ENCODE data around the gene NXNL2. TPM values are rescaled to one million over a fixed set of nuclear protein-coding genes. Genes with fewer than 3 reads are reported as not detected.

The NXNL2 gene
- total RNA-seq, 2 donors from 2014 or later = not detected

- no peaks in the 10 kb centered on the region for H3K27me3 ChIP-seq (ENCODE audit: control insufficient read depth, insufficient read depth, low read length, poor library complexity, severe bottlenecking)
- Mint-ChIP-seq H3K4me3 (no peak overlapping the region), H3K27me3 (ENCODE audit: insufficient read depth) (peaks cover 2% of the 10 kb centered on the region), H3K4me1 (no peaks in the 10 kb centered on the region), H3K9me3 (peaks cover 12% of the 10 kb centered on the region), H3K36me3 (ENCODE audit: low read depth) (no peaks in the 10 kb centered on the region), H3K27ac (no peak overlapping the region)
- no peak for TF ChIP-seq CTCF (conservative IDR thresholded peaks at IDR 0.05)
- no peaks in the 10 kb centered on the region for H3K36me3 ChIP-seq (ENCODE audit: control insufficient read depth, insufficient read depth, low read length)
- H3K27ac ChIP-seq (ENCODE audit: low read depth, low read length) = no peak overlapping the region
- DNase-seq = no peak
- H3K9ac ChIP-seq (ENCODE audit: extremely low read depth, low read length, poor library complexity, severe bottlenecking) = no peak overlapping the region
- no peak overlapping the region for H3K4me3 ChIP-seq (ENCODE audit: low read length)
- peaks cover 15% of the 10 kb centered on the region for H3K9me3 ChIP-seq (ENCODE audit: control insufficient read depth, low read length)
- H3K4me1 ChIP-seq (ENCODE audit: control insufficient read depth, insufficient read depth, low read length) = no peaks in the 10 kb centered on the region
- 80 to 100% methylated on average over 1 of the region's 2 CpGs for WGBS, 2 experiments (ENCODE audit: insufficient coverage in 1 of 2, insufficient read length in 1 of 2)
These were observed 26.7 kb upstream of the NXNL2 start for GRCh38 chr9:88508326-88508725.

GRCh38 chr9:88511906-88512305, 23.1 kb upstream of the NXNL2 start:
- Histone ChIP-seq H3K9ac (ENCODE audit: extremely low read depth, low read length, poor library complexity, severe bottlenecking) (no peak overlapping the region), H3K27me3 (ENCODE audit: control insufficient read depth, insufficient read depth, low read length, poor library complexity, severe bottlenecking) (no peaks in the 10 kb centered on the region), H3K36me3 (ENCODE audit: control insufficient read depth, insufficient read depth, low read length) (no peaks in the 10 kb centered on the region), H3K4me1 (ENCODE audit: control insufficient read depth, insufficient read depth, low read length) (no peaks in the 10 kb centered on the region), H3K4me3 (ENCODE audit: low read length) (no peak overlapping the region), H3K27ac (ENCODE audit: low read depth, low read length) (no peak overlapping the region), H3K9me3 (ENCODE audit: control insufficient read depth, low read length) (peaks cover 23% of the 10 kb centered on the region)
- H3K9me3 Mint-ChIP-seq = peaks cover 26% of the 10 kb centered on the region
- TF ChIP-seq CTCF (conservative IDR thresholded peaks at IDR 0.05) = no peak
- WGBS, 2 experiments (ENCODE audit: insufficient coverage in 1 of 2, insufficient read length in 1 of 2) = 88 to 91% methylated on average over 4 of the region's 4 CpGs
- peaks cover 2% of the 10 kb centered on the region for H3K27me3 Mint-ChIP-seq (ENCODE audit: insufficient read depth)
- H3K36me3 Mint-ChIP-seq (ENCODE audit: low read depth) = peaks cover 4% of the 10 kb centered on the region
- no peak overlapping the region for H3K27ac Mint-ChIP-seq
- H3K4me1 Mint-ChIP-seq = no peaks in the 10 kb centered on the region
- no peak overlapping the region for H3K4me3 Mint-ChIP-seq
- DNase-seq = peak; percentile 11

- Mint-ChIP-seq H3K27ac (no peak overlapping the region), H3K36me3 (ENCODE audit: low read depth) (peaks cover 4% of the 10 kb centered on the region), H3K4me3 (no peak overlapping the region), H3K9me3 (peaks cover 20% of the 10 kb centered on the region), H3K27me3 (ENCODE audit: insufficient read depth) (no peaks in the 10 kb centered on the region), H3K4me1 (no peaks in the 10 kb centered on the region)
- H3K27me3 ChIP-seq (ENCODE audit: control insufficient read depth, insufficient read depth, low read length, poor library complexity, severe bottlenecking) = no peaks in the 10 kb centered on the region
- no peak overlapping the region for H3K27ac ChIP-seq (ENCODE audit: low read depth, low read length)
- peaks cover 17% of the 10 kb centered on the region for H3K9me3 ChIP-seq (ENCODE audit: control insufficient read depth, low read length)
- H3K4me3 ChIP-seq (ENCODE audit: low read length) = no peak overlapping the region
- WGBS, 2 experiments (ENCODE audit: insufficient coverage in 1 of 2, insufficient read length in 1 of 2) = 90 to 91% methylated on average over 6 of the region's 6 CpGs
- no peak for TF ChIP-seq CTCF (conservative IDR thresholded peaks at IDR 0.05)
- H3K9ac ChIP-seq (ENCODE audit: extremely low read depth, low read length, poor library complexity, severe bottlenecking) = no peak overlapping the region
- no peaks in the 10 kb centered on the region for H3K36me3 ChIP-seq (ENCODE audit: control insufficient read depth, insufficient read depth, low read length)
- no peaks in the 10 kb centered on the region for H3K4me1 ChIP-seq (ENCODE audit: control insufficient read depth, insufficient read depth, low read length)
- DNase-seq = peak; percentile 20
These were observed 20.7 kb upstream of the NXNL2 start for GRCh38 chr9:88514247-88514646.
